Measurements from ENCODE around the gene RIMS1.

DNA sequence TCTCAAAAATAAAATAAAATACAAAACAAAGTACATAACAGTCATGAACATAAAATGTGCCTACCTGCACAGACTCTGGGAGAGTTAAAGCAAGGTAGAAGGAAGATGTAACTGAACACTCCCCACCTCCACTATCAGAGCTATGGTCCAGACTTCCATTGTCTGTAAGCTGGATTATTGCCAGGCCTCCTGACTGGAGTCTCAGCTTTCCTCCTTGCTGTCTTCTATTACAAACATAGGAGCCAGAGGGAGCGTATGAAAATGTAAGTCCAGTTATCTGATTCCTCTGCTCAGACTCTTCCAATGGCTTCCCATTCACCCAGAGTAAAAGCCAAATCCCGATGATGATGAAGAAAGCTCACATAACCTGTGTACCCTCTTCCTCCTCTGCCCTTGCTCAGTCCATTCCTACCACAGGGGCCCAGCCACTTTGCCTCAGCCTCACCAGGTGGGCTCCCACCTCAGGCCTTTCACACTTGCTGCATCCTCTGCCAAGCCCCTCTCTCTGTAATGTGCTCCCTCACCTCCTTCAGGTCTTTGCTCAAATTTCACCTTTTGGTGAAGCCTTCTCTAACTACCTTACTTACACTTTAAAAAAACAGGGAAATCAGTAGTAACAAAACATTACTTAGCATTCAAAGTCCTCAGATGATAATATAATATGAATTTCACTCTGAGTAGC lies 194.1 kb downstream of the RIMS1 start:
- TF ChIP-seq CTCF (IDR thresholded peaks at IDR 0.05): no peak
- no peak for TF ChIP-seq POLR2A (IDR thresholded peaks at IDR 0.05)
